Tongue (tissue), 2 donors: ENCODE data around the gene PRDM16. TPM values are rescaled to one million over a fixed set of nuclear protein-coding genes. Genes with fewer than 3 reads are reported as not detected.
"Not testable (repeated sequence)": the region's sequence is repeated elsewhere in the genome, so short reads cannot be mapped to it uniquely, and the experiment has no call there.

ENCODE experiments used
- DNase-seq: peaks from one replicate; pipeline ENCODE4 v3.0.0-alpha.2; 2015
- total RNA-seq: library from RNA; depleted of rRNA; stranded (reverse); fragments of >200 nt; gene quantifications from one replicate; pipeline ENCODE4 v1.2.3, GENCODE V29; 2014

PRDM16 gene
- total RNA-seq, 1 donor from 2014 or later: 1.6 TPM

GRCh38 chr1:3284691-3285090 is 215.7 kb downstream of the PRDM16 start:
- DNase-seq: no peak

DNA sequence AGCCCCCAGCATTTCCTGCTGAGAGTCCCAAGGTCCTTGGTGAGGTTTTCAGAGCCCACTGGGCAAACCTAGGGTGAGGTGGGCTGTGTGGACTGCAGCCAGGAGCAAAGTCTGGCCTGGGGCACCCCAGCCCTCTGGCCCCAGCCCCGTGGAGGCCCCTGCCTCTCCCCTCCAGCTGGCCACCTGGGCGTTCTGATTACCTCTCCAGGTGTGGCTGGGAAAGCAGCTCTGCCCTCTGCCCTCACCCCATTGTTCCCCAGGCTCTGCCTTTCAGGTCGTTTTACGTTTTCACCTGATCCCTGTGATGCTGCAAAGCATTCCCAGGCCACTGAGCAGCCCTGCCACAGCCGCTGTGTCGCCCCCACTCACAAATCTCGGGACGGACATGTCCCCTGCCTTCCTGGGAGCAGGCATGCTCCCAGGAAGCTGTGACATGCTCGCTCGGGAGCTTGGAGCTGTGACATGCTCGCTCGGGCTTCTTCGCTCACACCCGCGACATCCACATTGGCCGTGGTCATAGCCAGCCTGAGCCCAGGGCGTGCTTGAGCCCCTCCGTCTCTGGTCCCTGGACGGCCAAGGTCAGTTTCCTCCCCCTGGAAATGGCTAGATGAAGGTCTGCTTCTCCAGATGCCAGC is 216.2 kb downstream of the PRDM16 start:
- DNase-seq: no peak

DNA sequence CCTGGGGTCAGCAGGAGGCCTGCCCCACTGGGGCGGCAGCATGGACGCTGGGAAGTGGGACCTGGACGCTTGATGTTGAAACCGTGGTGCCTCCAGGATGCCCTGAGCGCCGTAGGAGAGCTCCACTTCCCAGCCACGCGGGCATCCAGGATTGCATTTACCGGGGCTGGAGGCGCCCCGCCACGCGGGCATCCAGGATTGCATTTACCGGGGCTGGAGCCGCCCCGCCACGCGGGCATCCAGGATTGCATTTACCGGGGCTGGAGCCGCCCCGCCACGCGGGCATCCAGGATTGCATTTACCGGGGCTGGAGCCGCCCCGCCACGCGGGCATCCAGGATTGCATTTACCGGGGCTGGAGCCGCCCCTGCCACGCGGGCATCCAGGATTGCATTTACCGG is 218.1 kb downstream of the PRDM16 start:
- not testable (repeated sequence) for DNase-seq

- DNase-seq: no peak
Measured at GRCh38 chr1:3287656-3288160, 218.7 kb downstream of the PRDM16 start.

GRCh38 chr1:3289502-3289901 is 220.5 kb downstream of the PRDM16 start:
- DNase-seq: no peak

DNA sequence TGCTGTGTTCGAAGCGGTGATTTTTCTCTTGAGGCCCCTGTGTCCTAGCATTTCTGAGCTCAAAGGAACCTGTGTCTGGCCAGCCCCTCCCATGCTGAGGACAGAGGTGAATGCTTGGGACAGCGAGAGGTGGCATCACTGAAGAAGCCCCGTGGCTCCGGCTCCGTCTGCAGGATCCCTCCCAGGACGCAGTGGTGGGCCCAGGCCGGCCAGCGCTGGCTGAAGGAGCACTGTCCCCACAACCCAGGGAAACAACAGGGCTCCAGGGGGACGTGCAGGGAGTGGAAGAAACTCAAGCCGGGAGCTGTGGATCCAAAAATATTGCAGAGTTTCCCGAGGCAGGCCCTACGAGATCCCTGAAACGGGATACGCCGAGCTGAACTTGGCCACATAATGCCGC is 221.4 kb downstream of the PRDM16 start:
- DNase-seq: peak; percentile 26

DNA sequence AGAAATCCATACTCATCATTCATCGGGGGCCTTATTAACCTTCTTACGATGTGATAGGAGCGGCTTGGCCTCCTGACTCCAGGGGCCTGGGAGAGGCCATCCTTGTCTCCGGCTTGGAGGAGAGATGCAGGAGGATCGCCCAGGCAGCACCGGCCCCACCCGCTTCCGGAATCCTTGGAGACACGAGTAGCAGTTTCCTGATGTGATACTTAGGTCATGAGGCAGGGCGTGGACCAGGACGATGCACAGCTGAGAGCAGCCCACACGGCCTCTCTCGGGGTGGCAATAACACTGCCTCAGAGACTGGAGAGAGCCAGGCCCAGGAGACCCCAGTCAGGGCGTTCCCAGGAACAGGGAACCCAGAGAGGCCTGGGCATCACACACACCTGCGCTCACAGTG is 221.9 kb downstream of the PRDM16 start:
- DNase-seq: peak; percentile 15

DNA sequence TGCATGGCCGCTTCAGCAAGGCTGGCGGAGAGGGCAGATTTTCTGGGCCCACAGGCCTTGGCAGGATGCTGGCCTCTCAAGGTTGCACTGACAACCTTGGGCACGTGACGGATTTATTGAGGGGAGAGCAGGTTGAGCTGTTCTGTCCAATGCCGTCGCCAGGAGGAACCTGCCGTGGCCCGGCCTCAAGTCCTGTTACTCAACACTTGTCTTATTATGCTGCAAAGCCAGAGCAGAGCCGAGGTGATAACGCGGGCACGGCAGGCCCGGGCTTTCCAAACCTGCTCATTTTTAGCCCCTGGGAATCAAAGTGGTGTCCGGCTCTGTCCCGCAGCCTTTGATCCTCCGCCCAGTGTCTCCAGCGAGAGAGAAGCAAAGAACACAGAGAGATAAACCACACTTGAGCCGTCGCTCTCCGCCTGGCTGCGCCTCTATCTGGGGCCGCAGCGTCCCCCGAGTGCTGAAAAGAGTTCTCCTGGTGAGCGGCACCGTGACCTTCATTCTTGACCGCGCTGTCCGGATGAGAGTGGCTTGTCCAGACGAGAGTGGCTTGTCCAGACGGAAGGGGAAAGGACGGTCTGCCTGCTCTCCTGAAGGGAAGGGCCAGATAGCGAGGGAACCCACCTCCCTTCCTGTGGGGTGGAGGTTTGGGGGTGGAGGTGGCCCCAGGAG is 223.2 kb downstream of the PRDM16 start:
- no peak for DNase-seq

DNA sequence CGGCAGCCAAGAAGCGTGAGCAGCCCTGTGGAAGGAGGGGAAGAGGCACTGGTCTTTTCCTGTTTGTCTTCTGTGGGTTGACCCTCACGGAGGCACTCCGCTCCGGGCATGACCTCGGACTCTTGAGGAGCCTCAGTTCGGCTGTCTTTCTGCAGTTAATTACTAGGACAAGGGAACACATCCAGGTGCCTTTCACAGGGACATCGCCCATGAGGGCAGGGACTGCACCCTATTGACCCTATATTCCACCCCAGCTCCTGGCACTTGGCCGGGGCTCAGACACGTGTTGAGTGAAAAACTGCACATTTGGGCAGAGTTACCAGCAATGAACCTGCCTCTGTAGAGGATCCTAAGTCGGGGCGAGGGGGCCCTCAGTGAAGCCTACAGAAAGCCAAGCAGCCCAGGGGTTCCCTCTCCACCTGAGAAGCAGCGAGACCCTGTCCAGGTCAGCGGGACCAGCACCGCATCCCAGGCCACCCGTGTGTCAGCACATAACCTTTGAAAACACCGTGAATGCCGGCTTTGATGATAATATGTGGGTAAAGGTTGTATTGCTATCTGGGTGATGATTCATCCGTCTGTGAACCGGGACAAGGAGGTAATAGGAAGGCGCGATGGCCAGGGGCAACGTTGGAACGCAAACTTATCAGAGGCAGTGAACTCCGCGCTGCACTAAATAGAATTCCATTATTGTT is 224.0 kb downstream of the PRDM16 start:
- no peak for DNase-seq

DNA sequence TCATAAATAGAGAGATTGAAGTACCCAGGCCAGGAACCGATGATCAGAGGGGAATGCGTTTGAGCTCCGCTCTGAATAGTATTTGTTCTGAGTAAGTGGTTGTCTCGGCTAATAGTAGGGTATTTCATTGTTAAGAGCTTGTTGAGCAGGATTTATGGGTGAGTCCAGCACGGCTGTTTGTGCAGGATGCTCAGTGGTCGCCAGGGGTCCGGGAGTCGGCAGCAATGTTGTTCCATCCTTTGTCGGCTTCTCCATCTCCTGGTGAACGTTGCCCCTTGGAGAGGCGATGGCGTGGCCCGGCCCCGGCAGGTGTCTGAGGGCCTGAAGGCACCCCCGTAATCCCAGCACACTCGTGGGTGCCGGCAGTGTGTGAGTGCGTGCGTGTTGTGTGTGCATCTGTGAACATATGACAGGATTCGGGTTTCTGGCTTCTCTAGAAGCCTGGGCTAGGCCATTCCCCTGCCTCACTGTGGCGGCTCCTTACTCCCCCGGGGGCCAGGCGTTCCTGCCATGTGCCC is 224.6 kb downstream of the PRDM16 start:
- DNase-seq: no peak

GRCh38 chr1:3294450-3294849 is 225.4 kb downstream of the PRDM16 start:
- DNase-seq: no peak

- DNase-seq: peak; percentile 15
Measured at GRCh38 chr1:3295846-3296245, 226.8 kb downstream of the PRDM16 start.

- DNase-seq: no peak
Measured at GRCh38 chr1:3296326-3296725, 227.3 kb downstream of the PRDM16 start.

GRCh38 chr1:3296826-3297225 is 227.8 kb downstream of the PRDM16 start:
- no peak for DNase-seq

DNA sequence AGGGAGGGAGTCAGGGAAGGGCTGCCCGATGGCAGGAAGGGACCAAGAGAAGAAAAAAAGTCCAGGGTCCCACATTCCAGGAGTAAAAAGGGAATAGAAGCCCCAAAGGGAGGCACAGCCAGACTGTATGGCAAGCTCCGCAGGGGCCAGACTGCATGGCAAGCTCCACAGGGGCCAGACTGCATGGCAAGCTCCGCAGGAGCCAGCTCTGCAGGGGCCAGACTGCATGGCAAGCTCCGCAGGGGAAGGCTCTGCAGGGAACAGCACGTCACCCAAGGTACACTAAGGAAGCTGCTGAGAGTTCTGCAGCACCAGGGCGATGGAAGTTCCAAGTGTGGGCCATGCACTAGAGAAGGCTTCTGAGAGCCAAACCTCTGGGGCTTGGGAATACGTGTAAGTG is 228.8 kb downstream of the PRDM16 start:
- DNase-seq: no peak

- DNase-seq: no peak
Measured at GRCh38 chr1:3298197-3298596, 229.2 kb downstream of the PRDM16 start.

DNA sequence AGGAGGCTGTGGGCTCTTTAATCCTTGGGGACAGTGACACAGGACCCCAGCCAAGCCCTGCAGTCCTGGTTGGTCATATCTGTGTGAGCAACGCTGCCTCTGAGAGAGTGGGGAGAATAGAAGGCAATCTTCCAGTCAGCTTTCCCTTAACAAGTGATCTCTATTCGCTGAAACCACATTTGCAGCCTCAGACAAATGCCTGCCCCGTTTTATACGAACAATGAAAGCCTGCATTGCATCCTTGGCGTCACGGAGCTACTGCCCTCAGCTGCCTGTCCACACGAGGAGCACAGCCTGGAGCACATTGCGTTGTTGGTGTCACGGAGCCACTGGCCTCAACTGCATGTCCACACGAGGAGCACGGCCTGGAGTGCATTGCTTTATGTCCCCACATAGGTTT is 235.2 kb downstream of the PRDM16 start:
- DNase-seq: no peak

- no peak for DNase-seq
Measured at GRCh38 chr1:3304692-3305091, 235.7 kb downstream of the PRDM16 start.

- no peak for DNase-seq
Measured at GRCh38 chr1:3305156-3305555, 236.2 kb downstream of the PRDM16 start.

DNA sequence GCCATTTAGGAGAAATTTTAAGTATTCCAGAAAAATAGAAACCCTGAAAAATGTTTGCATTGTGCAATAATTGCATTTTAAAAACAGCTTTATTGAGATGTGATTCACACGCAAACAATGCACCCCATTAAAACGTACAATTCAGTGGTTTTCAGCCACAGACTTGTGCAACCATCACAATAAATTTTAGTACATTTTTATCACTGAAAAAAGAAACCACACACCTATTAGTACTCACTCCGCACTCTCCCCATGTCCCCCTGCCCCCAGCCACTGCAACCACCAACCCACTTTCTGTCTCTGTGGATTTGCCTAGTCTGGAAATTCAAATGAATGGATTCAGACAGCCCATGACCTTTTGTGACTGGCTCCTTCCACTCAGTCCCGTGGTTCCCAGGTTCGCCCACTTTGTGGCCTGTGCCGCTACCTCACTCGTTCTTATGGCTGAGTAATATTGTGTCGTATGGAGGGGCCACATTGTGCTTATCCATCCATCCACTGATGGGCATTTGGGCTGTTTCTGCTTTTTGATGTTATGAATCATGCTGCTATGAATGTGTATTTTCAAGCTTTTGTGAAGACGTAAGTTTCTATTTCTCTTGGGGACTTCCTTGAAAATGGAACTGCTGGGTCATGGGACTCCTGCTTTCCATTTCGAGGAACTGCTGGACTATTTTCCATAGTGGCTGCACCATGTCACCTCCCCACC is 237.7 kb downstream of the PRDM16 start:
- no peak for DNase-seq

GRCh38 chr1:3307359-3307758 is 238.4 kb downstream of the PRDM16 start:
- DNase-seq: no peak

- no peak for DNase-seq
Measured at GRCh38 chr1:3308053-3308452, 239.1 kb downstream of the PRDM16 start.
